ENCODE results near the gene GSK3A. TPM values are rescaled to one million over a fixed set of nuclear protein-coding genes. Genes with fewer than 3 reads are reported as not detected.

Gene GSK3A
- total and polyA plus RNA-seq, 10 donors, result 20.8 to 39.3 (median 28.7) TPM

GRCh38 chr19:42248270-42249148 is 6.1 kb upstream of the GSK3A start:
- WGBS, 5 donors, result 90 to 94% (median 92%) methylated on average over 36 to 41 of the region's 41 CpGs
- Histone ChIP-seq H3K27ac (peak overlapping the region in 2 of 8 donors; percentile 99), H3K4me3 (no peak overlapping the region), H3K9me3 (no peaks in the 10 kb centered on the region), H3K4me1 (peaks cover 34 to 92% (median 72%) of the 10 kb centered on the region in 6 donors), H3K36me3 (peaks cover 0 to 28% (median 17%) of the 10 kb centered on the region in 6 donors), H3K27me3 (replicated peaks in 1 of 7) (no peaks in the 10 kb centered on the region)
- no peak for TF ChIP-seq POLR2A (IDR thresholded peaks at IDR 0.05)
- TF ChIP-seq POLR2AphosphoS5 (IDR thresholded peaks at IDR 0.05), result peak in 2 of 3 donors; percentile 22 to 26
- intact Hi-C loops (cut with DNase I; ENCODE audit: low total_unique reads), result no loop called here
- DNase-seq, result peak; percentile 75

GRCh38 chr19:42247640-42248199 is 5.3 kb upstream of the GSK3A start:
- TF ChIP-seq, protein P1, sequence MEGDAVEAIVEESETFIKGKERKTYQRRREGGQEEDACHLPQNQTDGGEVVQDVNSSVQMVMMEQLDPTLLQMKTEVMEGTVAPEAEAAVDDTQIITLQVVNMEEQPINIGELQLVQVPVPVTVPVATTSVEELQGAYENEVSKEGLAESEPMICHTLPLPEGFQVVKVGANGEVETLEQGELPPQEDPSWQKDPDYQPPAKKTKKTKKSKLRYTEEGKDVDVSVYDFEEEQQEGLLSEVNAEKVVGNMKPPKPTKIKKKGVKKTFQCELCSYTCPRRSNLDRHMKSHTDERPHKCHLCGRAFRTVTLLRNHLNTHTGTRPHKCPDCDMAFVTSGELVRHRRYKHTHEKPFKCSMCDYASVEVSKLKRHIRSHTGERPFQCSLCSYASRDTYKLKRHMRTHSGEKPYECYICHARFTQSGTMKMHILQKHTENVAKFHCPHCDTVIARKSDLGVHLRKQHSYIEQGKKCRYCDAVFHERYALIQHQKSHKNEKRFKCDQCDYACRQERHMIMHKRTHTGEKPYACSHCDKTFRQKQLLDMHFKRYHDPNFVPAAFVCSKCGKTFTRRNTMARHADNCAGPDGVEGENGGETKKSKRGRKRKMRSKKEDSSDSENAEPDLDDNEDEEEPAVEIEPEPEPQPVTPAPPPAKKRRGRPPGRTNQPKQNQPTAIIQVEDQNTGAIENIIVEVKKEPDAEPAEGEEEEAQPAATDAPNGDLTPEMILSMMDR (IDR thresholded peaks at IDR 0.05 in 8 of 11, conservative IDR thresholded peaks at IDR 0.05 in 3 of 11), result no peak
- TF ChIP-seq POLR2AphosphoS5 (IDR thresholded peaks at IDR 0.05), result no peak
- no peak for TF ChIP-seq POLR2A (IDR thresholded peaks at IDR 0.05)
- Histone ChIP-seq H3K9me3 (no peaks in the 10 kb centered on the region), H3K4me1 (peaks cover 31 to 89% (median 69%) of the 10 kb centered on the region in 6 donors), H3K4me3 (no peak overlapping the region), H3K36me3 (peaks cover 0 to 28% (median 17%) of the 10 kb centered on the region in 6 donors), H3K27ac (peak overlapping the region in 3 of 8 donors; percentile 34 to 93 (median 41)), H3K27me3 (replicated peaks in 1 of 7) (no peaks in the 10 kb centered on the region)
- no peak for DNase-seq
- 81 to 97% (median 93%) methylated on average over 6 of the region's 6 CpGs for WGBS, 5 donors
- intact Hi-C loops (cut with DNase I; ENCODE audit: low total_unique reads), result no loop called here

DNA sequence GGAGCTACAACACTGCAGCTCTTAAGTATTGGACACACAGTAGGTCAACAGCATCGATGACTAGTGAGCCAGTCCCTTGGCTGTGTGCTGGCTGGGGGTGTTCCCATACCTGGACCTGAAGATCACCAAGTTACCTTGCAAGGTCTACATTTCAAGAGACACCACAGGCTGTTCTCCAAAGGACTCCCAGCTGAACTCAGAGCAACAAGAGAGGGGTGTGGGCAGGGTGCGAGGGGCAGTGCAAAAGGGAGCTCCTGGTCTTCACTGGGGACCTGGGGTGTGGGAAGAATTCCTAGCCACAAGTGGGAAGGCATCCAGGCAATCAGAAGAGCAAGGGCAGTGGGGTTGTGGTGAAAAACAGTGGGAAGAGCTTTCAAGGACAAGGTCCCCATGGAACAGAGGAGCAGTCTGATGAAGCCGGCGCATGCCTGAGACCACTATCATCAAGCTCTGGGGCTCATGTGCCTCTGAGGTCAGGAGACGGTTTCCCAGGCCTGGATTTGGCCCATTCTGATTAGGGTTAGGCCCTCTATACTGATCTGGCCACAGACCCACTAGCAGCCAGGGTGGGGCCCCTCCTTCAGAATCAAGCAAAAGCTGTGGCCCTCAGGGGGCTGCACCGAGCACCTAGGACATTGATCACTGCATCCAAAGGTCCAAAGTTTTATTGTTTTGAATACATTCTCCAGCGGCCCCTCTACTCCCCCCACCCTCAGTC is 4.7 kb upstream of the GSK3A start:
- 69 to 95% (median 84%) methylated on average over 7 of the region's 7 CpGs for WGBS, 5 donors
- no peaks in the 10 kb centered on the region for H3K27me3 ChIP-seq (replicated peaks in 1 of 7)
- DNase-seq, result no peak
- no peaks in the 10 kb centered on the region for H3K9me3 ChIP-seq
- H3K36me3 ChIP-seq, result peaks cover 0 to 28% (median 17%) of the 10 kb centered on the region in 6 donors
- intact Hi-C loops (cut with DNase I; ENCODE audit: low total_unique reads), result no loop called here
- H3K4me3 ChIP-seq, result no peak overlapping the region
- H3K27ac ChIP-seq, result peak overlapping the region in 3 of 8 donors; percentile 34 to 93 (median 41)
- peak in 1 of 3 donors; percentile 35 for TF ChIP-seq POLR2AphosphoS5 (IDR thresholded peaks at IDR 0.05)
- TF ChIP-seq POLR2A (IDR thresholded peaks at IDR 0.05), result no peak
- TF ChIP-seq, protein P1 (IDR thresholded peaks at IDR 0.05 in 8 of 11, conservative IDR thresholded peaks at IDR 0.05 in 3 of 11), result no peak
- H3K4me1 ChIP-seq, result peaks cover 25 to 83% (median 62%) of the 10 kb centered on the region in 6 donors

DNA sequence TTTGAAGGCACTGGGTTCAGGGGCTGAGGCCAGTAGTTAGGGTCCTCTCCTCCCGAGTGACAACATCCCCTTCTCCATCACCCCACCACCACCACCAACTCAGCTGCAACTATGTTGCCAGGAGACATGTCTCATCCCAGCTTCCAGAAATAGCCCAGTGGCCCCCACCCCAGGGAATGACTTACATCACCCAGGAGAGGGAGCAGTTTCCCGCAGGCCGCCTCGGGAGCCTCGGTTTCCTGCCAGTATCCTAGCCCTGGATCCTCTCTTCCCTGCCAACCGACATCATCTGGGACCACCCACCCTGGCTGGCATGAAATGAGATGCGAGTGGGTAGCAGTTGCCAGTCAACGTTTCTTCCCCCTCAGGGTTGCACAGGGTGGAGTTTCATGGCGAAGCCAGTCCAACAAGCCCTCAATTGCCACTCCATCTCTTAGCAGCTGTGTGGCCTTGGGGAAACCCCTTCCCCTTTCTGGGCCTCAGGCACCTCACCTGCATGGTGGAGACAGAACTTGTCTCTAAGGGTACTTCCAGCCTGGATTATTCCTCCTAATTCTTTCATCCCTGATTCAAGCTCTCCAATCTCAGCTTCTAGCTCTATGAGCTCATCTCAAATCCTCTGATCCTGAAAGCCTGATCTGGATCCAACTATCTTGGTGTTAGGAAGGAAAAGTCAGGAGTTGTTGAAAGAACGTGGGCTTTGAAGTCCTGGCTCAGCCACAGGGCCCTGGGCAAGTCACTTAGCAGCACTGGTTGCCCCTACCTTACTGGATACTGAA is 3.9 kb upstream of the GSK3A start:
- intact Hi-C loops (cut with DNase I; ENCODE audit: low total_unique reads), result no loop called here
- TF ChIP-seq POLR2AphosphoS5 (IDR thresholded peaks at IDR 0.05), result peak; percentile 59 to 64 (median 60)
- no peak for TF ChIP-seq POLR2A (IDR thresholded peaks at IDR 0.05)
- TF ChIP-seq, protein P1 (IDR thresholded peaks at IDR 0.05 in 8 of 11, conservative IDR thresholded peaks at IDR 0.05 in 3 of 11), result peak in 6 of 11 experiments; percentile 17 to 52 (median 41)
- H3K27me3 ChIP-seq (replicated peaks in 1 of 7), result no peaks in the 10 kb centered on the region
- no peak overlapping the region for H3K4me3 ChIP-seq
- H3K36me3 ChIP-seq, result peaks cover 0 to 28% (median 17%) of the 10 kb centered on the region in 6 donors
- no peaks in the 10 kb centered on the region for H3K9me3 ChIP-seq
- WGBS, 5 donors, result 35 to 58% (median 43%) methylated on average over 6 to 10 of the region's 10 CpGs
- DNase-seq, result peak; percentile 81
- peaks cover 21 to 83% (median 61%) of the 10 kb centered on the region in 6 donors for H3K4me1 ChIP-seq
- peak overlapping the region in 5 of 8 donors; percentile 22 to 94 (median 41) for H3K27ac ChIP-seq
